HG03439 (cell line): ENCODE measurements around the gene AP3D1.
"Not testable (repeated sequence)": the region's sequence is repeated elsewhere in the genome, so short reads cannot be mapped to it uniquely, and the experiment has no call there.

ENCODE experiments used
- ATAC-seq: cut with Tn5 transposase; IDR thresholded peaks from one replicate; pipeline ENCODE4 v1.9.1; 2021; ENCODE audit warnings: mild to moderate bottlenecking, moderate library complexity; ENCODE audit not compliant: unreplicated experiment

AP3D1 gene

DNA sequence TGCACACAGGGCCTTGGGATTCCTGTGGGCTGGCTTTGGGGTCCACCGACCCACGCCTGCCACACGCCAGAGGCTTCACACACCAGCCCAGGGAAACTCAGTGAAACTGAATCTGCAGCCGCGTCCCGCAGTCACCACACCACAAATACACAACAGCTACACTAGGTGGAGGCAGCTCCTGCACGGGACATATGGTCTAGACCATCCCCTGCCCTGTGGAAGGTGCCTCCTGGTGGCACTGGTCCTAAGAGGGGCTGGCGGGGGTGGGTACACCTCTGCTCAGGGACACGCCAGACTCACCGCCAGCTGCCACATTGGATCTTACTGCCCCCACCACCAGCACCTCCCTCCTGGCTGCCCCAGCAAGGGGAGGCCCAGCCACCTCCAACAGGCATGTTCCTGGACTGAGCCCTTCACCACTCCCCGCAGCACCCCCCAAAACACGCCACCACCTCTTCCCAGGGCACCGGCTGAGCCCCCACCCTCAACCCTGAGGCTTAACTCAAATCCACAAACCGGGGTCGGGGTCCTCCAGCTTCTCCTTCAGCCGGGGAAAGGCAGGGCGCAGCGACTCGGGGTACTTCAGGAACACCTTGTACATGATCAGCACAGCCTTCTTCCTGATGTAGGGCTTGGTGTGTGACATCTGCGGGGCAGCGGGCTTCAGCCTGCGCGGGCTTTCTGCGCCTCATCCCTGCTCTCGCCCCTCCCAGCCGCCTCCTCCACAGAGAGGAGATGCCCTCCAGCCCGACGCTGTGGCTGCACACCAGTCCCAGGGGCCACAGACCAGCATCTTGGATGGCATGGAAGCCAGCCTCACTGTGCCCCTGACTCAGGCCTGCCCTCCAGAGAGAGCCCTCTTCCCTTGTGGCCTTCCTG is 21.2 kb downstream of the AP3D1 start:
- ATAC-seq = no peak

DNA sequence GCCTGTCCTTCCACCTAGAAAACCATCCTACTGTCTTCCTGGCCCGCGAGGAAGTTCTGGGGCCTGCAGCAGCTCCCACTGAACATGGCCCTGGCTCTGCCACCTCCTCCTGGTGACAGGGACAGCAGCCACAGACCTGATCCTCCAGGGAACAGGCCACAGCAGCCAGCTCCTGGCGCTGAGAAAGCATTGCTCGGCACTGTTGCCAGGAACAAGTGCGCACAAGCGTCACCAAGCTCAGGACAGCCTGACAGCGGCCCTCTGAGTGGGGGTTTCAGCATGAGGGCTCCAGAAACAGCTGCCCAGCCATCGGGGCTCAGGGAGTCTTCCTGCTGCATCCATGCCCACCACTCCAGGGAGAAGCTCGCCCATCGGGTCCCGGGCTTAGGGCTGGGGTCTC is 21.9 kb downstream of the AP3D1 start:
- no peak for ATAC-seq

DNA sequence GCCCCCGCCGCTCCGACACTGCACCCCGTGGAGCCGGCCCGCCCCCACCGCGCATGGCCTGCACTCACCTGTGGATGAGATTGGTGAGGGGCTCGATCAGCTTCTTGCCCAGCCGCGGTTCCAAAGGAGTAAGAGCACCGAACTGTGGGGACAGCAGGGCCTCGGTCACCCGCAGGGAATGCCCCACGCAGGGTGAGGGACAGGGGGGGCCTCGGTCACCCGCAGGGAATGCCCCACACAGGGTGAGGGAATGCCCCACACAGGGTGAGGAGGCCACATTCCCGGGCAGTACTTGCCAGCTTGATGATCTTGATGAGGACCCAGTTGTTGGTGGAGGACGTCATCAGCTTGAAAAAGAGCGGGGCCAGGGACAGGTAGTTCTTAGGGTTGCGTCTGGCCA is 22.3 kb downstream of the AP3D1 start:
- no peak for ATAC-seq

- not testable (repeated sequence) for ATAC-seq
Observed at GRCh38 chr19:2128252-2128651, 23.1 kb downstream of the AP3D1 start.

DNA sequence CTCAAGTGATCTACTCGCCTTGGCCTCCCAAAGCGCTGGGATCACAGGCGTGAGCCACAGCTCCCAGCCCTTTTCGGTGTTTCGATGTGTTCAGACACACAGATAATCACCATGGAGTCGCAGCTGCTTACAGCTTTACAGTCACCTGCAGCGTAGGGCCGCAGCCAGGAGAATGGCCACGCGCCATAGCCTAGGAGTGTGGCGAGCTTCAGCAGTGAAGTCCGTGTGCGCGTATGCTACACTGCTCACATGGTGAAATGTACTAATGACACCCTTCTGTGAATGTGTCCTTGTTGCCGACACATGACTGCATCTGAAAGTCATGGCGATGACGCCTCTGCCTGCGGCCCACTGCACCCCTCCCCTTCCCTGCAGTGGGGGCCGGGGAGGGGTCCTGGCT is 23.6 kb downstream of the AP3D1 start:
- no peak for ATAC-seq

DNA sequence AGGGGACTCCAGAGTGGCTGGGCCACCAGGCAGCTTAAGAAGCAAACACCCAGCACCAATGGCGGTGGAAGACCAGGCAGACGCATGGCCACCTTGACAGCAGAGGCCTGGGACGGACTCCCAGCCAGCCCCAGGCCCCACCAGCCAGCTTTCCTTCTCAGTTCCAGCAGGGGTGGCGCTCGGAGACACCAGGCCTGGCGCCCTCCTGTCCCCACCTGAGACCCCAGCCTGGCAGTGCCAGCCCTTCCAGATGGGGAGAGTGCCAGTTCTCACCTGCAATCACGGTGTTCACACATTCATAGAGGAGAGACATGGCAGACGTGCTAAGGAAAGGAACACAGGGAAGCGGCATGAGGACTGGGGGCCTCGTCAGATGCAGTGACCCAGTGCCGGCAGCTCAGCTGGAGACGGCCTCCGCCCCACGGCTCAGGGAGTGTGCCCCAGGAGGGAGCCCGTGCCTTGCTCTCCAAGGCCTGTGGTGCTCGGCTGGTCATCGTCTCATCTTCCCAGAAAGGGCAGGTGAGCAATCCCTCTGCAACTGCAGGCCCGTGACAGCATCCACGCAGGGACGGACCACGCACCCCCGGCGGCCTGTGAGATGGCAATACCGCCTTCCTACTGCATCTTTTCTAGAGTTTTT is 24.4 kb downstream of the AP3D1 start:
- ATAC-seq = no peak

GRCh38 chr19:2123682-2124387 is 27.5 kb downstream of the AP3D1 start:
- ATAC-seq = no peak

GRCh38 chr19:2122982-2123381 is 28.4 kb downstream of the AP3D1 start:
- no peak for ATAC-seq

- ATAC-seq = no peak
Observed at GRCh38 chr19:2122251-2122650, 29.1 kb downstream of the AP3D1 start.

GRCh38 chr19:2121416-2122051 is 29.8 kb downstream of the AP3D1 start:
- ATAC-seq = no peak

- no peak for ATAC-seq
Observed at GRCh38 chr19:2120821-2121220, 30.5 kb downstream of the AP3D1 start.

- ATAC-seq = no peak
Observed at GRCh38 chr19:2119921-2120785, 31.2 kb downstream of the AP3D1 start.

DNA sequence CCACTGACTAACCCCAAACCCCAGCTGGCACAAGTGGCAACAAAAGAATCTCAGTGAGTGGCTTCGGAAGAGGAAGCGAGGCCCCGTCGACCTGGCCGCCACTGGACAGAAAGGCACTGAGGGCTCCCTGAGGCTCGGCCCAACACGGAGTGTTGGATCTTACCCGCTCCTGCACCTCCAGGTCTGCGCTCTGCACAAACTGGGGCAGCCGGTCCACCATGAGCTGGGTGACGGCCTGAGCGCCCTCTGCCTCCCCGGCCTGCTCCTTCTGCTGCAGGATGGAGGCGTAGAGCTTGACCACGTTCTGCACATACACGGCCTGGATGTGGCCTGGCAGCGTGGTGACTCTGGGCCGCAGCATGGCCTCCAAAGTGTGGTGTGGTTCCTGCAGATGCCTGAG is 32.9 kb downstream of the AP3D1 start:
- no peak for ATAC-seq

DNA sequence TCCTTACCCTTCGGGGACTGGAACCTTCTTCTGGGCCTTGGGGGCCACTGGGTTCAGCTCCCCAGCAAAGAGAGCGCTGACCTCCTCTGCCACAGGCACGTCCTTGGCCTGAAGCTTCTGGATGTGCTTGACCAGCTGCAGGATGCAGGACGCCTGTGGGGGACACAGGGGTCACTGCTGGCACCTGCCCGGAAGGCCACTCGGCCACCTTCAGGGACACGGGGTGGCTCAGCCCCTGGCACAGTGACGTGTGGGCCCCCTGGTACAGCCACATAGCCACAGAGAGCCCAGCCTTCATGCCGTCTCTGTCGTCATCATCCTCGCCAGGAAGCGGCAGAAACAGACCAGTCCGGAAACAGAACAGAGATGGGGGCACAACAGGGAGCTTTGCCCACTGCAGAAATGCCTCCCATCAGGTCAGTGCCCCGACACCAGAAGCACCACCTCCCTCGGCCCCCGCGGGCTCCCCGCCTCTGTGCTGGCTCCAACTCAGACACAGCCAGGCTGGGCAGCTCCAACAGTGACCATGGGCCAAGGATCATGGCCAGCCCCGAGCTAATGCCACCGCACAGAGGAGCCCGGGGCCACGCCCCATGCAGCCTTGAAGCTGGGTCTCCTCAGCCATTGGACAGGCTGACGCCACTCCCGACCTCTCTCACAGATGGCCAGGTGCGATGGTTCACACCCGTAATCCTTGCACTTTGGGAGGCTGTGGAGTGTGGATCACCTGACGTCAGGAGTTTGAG is 34.0 kb downstream of the AP3D1 start:
- ATAC-seq = no peak

DNA sequence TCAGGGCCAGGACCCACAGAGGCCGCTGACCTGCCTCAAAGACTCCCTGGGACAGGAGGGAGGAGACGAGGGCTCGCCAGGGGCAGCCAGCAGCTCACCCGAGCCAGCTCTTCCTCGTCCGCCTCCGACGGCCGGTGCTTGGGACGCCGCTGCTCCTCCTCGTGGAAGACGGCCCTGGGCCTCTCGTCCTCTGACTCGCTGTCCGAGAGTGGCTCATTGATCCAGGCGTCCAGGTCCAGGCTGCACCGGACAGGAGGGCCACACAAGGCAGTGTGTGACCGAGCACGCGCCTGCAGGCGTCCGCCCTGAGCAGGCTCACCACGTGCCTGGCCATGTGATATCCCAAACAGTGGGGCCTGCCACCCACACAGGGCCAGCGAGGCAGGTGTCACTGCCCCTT is 34.9 kb downstream of the AP3D1 start:
- no peak for ATAC-seq

DNA sequence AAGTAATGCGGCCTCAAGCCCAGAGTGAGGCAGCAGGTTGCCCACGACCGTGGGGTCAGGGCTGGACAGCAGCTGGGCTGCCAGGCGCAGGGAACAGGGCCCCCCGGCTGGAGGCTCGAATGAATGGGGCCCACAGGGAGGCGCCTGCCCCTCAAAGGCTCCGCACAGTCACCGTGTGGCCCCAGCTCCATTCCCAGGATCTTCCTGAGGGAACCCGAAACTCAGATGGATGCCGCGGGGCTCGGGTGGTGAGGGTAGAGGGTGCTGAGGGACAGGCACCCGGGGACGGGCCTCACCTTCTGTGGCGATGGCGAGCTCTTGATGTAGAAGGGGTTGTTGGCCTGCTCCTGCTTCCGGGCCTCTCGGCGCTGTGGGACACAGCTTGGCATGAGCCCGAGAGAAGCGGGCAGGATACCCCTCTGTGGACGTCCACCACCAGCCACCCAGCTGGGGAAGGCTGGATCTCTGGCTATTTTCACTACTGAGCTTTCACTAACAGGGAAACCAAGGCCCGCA is 35.4 kb downstream of the AP3D1 start:
- ATAC-seq = no peak

- ATAC-seq = no peak
Observed at GRCh38 chr19:2115324-2115723, 36.0 kb downstream of the AP3D1 start.

DNA sequence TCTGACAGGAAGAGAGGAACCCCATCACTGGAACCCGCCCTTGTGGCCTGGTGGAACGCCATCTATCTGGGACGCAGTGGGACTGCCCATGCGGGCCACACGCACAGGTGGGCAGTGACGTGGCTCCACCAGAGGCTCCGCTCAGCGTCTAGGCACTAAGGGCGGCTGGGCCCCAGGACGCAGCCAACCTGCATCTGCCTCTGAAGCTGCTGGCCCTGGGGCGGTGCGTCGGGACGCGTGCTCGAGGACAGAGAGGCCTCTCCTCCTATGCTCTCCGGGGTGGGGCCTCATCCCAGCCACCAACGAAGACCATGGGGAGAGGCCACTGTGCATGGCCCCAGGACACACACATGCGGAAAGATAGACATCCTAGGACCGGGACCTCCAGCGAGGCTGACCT is 36.5 kb downstream of the AP3D1 start:
- no peak for ATAC-seq

- no peak for ATAC-seq
Observed at GRCh38 chr19:2114218-2114617, 37.1 kb downstream of the AP3D1 start.
